ENCODE results near the gene SCUBE1.

SCUBE1 gene

DNA sequence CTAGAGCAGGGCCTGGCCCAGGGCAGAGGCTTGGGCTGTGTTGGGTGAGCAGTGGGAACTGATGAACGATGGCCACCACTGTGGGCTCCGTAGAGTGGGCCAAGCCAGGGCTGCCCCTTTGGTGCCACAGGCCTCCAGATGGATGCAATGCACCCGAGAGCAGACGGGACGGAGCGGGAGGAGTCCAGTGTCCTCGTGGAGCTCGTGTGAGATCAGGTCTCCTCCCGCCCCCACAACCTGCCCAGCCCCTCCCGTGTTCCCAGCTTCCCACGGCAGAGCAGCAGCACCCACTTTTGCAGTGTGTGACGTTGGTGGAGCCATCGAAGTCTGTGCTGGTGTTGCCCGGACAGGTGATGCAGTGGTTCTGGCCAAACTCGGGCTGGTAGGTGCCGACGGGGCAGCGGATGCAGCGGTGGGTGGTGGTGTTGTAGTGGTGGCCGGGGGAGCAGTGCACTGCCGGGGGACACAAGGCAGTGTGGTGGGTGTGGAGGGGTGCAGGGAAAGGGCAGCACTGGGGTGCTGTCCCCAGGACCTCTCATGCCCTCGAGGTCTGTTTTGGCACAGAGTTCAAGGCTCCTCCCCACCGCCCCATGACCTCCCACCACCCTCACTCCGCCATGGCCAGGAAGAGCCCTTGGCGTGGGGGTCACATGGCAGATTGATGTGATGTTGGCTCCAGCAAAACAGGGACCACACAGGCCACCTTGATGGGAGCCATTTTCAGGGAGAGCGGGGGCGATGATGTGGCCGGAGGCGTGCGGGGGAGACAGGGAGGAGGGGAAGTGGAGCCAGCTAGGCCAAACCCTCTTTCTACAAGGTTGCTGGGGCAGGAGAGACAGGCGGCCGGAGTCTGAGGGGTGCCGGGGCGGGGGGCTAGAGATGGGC is 132.3 kb downstream of the SCUBE1 start:
- DNase-seq, result no peak

DNA sequence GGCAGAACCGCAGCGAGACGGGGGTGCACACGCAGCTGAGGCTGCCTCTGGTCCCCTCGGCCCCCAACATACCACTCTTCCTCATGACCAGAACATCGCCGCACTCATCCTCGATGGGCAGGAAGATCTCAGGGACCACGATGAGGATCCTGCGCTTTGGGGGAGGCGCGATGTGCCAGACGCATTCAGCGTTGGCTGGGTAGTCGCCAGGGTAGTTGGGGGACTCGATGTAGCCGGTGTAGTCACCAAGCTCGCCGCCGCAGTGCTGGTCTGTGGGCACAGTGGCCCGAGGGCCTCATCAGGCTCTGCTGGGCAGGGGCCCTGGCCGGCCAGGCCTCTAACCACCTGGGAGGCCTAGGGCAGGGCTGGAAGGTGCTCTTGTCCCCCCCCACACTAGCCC is 133.2 kb downstream of the SCUBE1 start:
- DNase-seq, result no peak

DNA sequence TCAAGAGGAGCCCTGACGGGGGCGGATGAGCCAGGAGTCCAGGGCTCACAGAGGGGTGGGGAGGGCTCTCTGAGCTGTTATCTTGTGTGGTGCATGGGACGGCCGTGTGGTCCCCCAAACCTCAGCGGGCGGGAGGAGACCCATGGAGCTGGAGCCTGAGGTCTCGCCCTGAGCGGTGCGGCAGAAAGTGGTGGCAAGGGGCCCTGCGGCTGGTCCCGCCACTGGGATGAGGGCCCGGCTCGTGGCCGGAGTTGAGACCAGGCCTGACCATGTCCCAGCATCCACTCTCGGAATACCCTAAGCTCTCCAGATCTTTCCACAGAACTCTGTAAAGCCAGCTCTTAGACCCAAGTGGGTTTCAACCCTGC is 133.7 kb downstream of the SCUBE1 start:
- no peak for DNase-seq

DNA sequence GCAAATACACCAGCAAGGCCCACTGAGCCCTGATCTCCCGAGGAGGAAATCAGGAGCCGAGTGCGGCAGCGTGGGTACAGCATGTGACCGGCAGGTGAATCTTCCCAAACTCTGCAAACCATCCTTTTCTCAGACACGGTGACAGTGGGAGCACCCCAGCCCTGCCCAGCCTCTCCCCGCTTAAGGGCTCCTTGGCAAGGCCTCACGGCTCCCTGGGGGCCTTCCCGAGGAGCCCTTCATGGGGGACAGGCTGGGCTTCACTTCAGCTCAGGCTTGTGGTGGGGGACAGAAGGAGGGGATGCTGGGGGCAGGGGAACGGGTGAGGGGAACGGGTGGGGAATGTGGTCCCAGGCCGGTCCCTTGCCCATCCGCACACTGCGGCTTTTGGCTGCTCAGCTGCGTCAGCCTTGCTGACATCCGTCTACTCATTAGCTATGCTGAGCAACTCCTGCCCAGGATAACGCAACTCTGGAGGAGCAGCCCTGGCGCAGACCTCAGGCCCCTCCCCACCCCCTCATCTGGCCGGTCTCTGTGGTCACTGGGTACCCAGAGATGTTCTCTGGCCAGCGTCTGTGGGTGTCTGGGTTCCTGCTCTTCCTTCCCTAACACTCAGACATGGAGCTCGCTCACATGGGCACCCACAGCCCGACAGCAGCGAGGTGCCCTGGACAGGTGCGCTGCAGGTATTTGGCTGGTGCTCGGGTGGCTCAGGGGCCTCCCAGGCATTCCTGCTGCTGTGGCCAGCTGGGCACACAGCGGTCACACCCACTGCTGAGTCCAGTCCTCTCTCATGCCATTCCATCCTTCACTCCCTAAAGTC is 134.3 kb downstream of the SCUBE1 start:
- DNase-seq, result no peak

DNA sequence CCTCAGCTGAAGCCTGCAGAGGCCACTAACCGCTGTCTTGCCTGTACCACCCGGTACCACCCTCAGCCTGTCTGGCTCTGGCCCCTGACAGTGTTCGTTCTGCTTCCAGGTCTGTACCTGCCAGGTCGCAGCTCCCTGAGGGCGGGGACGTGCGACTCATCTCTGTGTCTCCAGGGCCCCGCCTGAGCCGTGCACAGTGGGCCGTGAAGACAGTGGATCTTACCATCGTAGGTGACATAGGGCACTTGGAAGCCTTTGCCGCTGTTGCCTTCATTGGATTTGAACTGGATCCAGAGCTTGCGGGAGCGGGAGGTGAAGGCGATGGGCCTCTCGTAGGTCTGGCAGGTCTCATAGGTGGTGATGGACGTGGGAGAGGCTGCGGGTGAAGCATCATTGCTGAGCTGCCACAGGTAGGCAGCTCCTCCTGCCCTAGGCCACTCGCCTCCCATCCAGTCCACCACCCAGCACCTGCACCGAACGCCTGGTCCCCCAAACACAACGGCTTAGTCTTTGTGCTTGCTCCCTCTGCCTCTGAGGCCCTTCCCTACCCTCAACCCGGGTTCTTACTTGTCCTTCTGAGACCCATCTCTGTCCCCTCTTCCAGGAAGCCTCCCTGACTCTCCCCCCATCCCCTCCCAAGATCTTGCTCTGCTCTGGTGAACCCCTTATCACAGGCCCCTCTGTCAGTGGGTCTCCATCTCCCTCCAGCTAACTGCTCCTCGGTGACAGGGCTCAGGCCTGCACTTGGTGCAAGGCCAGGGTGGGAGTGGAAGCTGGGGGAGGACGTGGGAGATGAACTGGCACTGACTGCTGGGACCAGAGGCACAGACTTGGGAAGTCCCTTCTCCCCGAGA is 135.1 kb downstream of the SCUBE1 start:
- DNase-seq, result no peak

DNA sequence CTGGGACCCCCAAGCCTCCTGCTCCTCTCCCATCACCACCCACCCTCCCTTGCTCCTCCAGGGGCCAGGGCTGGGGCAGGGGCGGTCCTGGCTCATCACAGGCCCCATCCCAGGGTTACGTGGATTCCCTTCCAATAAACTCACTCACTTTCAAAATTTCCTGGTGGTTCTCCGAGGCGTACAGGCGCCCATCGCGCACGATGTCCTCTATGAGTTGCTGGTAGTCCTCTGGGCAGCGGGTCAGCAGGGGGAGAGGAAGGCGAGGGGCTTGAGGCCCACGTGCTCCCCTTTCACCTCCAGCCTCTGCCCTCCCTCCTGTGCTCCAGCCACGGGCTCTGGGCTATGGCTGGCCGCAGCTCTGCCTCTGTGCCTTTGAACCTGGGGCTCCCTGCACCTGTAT is 135.8 kb downstream of the SCUBE1 start:
- no peak for DNase-seq

DNA sequence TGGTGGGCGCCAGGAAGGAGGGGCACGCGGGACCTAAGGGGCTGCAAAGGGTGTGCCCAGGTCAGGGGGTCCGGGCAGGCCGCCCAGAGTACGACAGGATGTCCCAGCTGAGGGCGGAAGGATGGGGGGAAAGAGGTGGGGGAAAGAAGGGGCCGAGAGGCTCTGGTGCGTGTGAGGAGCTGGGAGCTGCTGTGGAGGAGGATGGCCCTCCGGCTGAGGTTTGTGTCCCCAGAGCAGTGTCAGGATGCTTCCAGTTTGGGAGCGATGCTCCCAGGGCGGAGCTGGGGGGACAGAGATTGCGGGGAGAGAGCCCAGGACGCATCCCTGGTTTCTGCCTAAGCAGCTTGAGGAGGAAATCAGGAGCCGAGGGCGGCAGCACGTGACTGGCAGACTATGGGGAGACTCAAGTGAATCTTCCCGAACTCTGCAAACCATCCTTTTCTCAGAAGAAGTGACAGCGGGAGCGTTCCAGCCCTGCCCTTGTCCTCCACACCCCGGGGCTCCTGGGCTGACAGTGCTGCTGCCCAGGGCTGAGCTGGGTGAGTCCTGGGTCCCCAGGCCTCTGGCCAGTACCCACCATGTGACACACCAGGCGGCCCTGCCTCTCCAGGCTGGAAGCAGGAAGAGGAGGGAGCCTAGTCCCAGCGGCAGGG is 136.5 kb downstream of the SCUBE1 start:
- no peak for DNase-seq

DNA sequence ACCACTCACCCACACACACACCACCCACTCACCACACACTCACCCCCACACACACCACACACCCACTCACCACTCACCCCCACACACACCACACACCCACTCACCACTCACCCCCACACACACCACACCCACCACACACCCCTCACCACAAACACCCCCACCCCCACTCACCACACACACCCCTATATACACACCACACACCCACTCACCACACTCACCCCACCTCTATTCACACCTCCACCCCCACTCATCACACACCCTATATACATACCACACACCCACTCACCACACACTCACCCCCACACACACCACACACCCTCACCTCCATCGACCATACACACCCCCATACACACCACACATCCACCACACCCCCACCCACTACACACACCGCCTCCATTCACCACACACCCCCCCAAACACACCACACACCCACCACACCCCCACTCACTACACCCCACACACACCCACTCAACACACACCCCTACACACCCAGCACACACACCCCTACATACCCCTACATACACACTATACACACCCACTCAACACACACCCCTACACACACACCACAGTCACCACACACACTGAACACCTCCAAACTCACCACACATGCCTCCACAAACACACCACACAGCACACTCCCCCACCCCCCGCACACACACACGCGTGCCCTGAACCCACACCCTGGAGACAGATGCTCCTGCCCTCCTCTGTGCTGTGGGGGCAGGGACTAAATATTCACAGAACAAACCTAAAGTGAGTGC is 137.2 kb downstream of the SCUBE1 start:
- no peak for DNase-seq

DNA sequence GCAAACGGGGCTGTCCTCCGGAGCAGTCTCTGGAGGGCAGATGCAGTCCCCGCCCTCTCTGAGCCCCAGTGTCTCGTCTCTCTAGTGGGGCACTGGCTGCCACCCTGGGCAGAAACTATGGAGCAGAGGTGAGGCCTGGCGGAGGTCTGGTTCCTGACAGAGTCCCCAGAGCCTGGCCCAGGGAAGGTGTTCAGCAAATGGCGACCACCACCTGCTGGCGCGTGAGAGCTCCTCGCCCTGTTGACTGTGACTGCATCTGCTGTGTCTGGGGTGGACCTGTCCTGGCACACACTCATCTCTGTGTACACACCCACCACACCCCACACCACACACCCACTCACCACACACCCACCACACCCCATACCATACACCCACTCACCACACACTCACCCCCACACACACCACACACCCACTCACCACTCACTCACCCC is 137.9 kb downstream of the SCUBE1 start:
- DNase-seq, result no peak

DNA sequence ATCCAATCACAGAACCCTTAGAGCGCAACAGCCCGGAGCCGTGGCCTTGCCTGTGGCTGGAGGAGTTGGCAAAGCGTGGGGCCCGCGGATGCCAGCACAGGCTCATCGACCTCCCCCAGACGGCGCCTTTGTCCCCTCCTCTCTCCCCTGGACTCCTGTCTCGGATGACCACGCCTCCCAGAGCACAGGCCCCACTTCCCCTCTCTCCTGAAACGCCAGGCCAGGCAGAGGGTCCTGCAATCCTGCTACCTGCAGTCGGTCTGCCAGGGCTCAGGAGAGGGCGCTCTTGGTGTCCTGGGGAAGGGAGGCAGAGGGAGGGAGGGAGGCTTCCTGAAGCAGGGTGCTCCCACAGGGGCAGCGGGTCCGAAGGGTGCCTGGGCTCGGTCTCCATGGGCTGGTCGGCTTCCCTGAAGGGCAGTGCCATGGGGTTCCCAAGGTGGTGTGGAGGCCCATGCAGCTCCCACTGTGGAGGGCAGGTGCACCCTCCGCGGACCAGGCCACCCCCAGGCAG is 139.6 kb downstream of the SCUBE1 start:
- DNase-seq, result no peak

DNA sequence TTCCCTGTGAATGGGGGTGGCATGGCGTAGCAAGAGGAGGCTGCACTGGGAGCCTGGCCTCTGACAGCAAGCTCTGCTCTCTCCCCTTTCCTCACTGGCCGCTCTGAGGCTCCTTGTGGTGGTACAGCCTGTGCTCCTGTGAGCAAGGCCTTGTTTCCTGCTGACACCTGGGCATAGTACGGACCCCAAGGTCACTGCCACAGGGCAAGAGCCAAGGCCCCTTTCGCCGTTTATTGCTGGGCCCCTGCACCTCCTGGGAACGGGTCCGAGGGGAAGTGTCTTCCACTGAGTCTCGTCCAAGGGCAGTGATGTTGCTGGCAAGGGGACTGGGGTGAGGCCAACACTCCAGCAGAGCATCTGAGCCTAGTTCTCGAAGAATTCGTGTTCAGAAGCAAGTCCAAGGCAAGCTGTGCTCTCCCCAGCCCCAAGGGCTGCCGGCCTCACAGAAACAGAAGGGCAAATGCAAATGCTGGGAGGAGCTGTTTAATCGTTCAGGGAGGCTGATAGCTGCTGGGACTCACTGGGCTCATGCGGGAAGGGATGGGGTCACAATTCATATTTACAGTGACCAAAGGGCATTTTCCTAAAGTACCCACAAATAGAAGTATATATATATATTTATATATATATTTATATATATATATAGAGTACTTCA is 140.3 kb downstream of the SCUBE1 start:
- no peak for DNase-seq

DNA sequence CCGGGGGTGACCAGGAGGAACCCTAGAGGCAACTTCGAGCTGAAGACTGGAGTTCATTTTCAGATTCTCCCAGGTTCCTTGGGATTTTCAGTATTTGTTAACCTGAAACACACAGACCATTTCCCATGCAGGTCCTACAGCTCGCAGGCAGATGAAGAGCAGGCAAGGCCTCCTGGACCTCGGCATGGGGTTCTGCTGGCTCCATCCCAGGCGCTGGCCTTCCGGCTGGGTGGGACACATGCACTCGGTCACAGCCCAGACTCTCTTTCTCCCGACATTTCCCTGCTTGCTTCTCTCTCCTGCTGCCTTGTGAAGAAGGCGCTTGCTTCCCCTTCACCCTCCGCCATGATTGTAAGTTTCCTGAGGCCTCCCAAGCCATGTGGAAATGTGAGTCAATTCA is 140.8 kb downstream of the SCUBE1 start:
- no peak for DNase-seq

DNA sequence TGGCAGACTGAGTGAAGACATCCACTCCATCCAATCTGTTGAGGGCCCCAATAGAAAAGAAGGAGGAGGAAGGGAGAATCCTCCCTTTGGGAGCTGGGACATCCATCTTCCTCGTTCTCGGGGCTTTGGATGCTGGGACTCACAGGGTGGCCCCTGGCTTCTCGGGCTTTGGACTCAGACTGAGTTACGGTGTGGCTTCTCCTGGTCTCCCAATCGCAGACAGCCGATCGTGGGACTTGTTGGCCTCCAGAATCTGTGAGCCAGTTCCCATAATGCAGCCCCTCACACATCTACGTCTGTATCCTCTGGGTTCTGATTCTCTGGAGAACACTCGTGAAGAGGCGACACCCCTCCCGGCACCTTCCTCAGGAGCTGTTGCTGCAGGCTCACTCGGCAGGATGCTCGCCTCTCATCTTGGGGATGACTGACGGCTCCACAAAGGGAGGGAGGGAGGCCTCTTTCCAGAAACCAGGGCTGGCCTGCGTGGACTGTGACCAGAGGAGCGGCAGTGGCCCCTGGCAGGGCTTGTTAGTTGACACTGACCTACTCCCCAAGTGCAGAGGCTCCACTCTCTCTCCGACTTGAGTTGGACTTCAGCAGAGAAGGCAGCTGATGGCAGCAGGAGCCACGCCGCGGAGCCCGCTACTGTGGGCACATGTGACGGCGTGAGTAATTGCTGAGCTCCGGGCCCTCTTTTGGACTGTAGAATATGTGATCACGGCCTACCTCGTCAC is 141.5 kb downstream of the SCUBE1 start:
- DNase-seq, result no peak

DNA sequence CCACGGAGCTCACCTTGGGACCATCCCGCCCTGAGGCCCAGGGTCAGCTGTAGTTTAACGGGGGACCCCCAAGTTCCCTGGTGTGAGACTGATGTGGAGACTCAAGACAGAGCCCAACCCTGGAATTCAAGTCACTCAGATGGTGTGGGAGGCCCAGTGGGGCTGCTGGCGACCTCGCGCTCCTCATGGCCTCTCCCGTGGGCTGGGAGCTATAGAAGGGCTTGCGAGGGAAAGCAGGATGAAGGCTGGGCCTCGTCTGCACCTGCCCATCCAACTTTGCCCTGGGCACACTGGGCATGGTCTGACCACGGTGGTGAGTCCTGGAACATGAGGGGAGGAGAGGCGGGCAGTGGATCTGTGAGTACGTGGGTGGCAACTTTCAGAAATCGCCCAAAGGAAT is 142.6 kb downstream of the SCUBE1 start:
- no peak for DNase-seq

DNA sequence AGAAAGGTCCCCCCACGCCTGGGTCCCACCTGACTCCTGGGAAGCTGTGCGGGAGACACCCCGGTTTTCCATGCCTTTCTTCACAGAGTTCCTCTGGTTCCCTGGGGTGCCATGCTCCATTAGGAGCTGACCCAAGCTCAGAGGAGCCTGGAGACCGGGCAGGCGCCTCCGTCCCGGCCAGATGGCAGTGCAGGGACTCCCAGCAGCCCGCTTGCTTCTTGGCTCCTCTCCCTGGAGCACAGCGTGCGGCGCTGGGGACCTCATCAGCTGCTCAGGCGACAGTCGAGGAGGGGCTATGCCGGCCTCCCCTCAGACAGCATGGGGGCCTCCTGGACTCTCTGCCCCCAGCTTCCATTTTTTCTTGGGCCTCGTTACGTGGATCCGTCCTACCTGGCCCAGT is 143.1 kb downstream of the SCUBE1 start:
- no peak for DNase-seq

DNA sequence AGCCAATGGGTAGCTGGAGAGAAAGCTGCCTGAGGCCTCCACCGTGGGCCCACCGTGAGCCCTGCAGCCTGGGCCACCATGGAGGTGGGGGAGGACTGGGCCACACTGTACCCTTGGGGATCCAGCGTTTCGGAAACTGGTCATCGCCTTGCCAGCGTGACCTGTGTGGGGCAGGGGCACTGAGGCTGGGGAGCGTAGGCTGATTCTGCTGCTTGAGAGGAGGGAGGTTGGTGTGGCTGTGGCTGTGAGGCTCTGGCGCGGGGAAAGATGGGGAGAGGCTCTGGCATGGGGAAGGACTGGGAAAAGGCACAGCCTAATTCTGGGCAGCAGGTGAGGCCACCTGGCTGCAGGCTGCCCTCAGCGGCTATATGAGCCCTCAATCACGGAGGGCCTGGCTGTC is 143.6 kb downstream of the SCUBE1 start:
- no peak for DNase-seq

DNA sequence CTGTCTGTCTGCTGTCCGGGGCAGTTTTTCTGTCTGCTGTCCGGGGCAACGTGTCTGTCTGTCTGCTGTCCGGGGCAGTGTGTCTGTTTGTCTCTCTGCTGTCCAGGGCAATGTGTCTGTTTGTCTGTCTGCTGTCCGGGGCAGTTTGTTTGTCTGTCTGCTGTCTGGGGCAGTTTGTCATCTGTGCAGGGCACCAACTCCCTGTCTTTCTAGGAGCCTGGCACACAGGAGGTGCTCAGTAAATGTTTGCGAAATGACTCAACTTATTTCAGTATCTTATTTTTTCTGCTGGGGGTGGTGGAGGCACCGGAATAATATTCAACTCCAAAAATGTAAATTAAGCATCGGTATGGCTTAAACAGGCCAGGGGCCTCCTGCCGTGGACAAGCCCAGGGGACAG is 144.2 kb downstream of the SCUBE1 start:
- no peak for DNase-seq

DNA sequence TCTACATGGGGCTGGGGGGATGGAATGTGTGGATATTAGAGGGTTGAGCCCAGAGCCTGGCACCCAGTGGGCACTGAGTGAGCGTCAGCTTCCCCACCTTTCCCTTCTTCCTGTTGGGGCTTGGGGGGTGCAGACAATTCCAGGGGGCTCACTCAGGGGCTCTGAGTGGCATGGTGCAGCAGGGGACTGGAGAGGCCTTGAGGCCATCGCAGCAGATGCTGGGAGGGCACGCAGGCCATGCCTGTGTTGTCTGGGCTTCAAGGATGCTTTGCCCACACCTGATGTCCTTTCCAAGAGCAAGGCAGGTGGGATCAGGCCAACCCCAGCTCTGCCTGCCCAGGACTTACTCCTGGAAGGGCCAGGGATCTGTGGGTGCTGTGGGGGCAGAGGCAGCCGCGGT is 145.0 kb downstream of the SCUBE1 start:
- no peak for DNase-seq

DNA sequence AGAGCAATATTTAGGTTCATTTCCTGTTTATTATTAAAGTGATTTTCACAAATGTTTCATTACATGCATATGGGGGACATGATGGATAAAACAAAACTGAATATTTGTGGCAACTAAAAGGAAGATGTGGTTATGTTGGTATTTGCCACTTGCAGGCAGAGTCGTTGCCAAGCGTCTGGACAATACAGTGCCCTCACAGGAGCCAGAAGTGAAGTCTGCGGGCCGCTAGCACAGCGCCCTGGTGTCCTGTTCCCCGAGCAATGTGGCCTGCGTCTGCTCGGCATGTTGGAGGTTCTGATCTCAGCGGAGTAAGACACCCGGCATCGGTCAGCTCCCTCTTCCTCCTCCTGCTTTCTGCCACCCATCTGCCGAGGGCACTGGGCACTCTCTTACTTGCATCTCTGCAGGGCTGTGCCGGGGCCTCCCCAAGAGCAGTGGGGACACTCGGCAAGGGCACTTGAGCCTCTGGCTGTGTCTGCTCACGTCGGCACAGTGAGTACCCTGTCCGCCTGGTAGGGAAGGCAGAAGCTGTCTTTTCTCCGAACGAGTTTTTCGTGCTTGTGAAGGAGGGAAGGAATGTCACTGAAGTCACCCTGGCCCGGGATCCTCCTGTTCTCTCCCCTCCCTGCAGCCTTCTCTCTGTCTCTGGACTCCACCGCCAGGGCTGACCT is 145.8 kb downstream of the SCUBE1 start:
- DNase-seq, result no peak

DNA sequence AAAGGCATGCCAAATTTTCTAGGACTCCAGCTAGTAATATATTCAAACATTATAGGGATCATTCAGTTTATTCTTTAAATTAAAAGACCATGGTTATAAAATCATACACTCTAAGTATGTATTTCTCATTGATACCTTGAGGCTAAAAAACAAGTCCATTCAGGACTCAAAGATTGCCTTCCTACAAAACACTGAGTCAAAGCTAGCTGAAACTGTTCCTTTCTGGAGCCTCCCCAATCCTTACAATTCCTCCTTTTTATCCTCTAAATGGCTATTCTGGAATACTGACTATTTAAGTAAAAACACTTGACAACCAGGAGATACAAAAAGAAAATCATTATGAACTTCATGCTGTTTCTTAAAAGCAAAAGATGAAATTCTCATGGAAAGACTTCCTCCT is 151.3 kb downstream of the SCUBE1 start:
- DNase-seq, result no peak

Measured in T1000 (cell line).